Glutamatergic neuron (in vitro differentiated cells): Measurements from ENCODE around the gene KIF3C. TPM values are rescaled to one million over a fixed set of nuclear protein-coding genes. Genes with fewer than 3 reads are reported as not detected.
A peak's percentile ranks its signal among the peaks of the same experiment; 100 is the strongest.

Source experiments
- DNase-seq: peaks from one replicate; pipeline ENCODE4 v3.0.0; 2022
- H3K27ac Mint-ChIP-seq: one replicate; pipeline ENCODE4 v1.8.0; 2020; ENCODE audit warnings: mild to moderate bottlenecking, mixed read lengths, inconsistent platforms; ENCODE audit not compliant: unreplicated experiment
- H3K27me3 Mint-ChIP-seq: one replicate; pipeline ENCODE4 v1.8.0; 2020; ENCODE audit warnings: mild to moderate bottlenecking, moderate library complexity, mixed read lengths, inconsistent platforms; ENCODE audit not compliant: unreplicated experiment
- H3K36me3 Mint-ChIP-seq: one replicate; pipeline ENCODE4 v1.8.0; 2020; ENCODE audit warnings: mild to moderate bottlenecking, mixed read lengths, inconsistent platforms; ENCODE audit not compliant: unreplicated experiment
- H3K4me1 Mint-ChIP-seq: one replicate; pipeline ENCODE4 v1.8.0; 2020; ENCODE audit warnings: mild to moderate bottlenecking, low read depth, mixed read lengths, inconsistent platforms; ENCODE audit not compliant: unreplicated experiment
- H3K4me3 Mint-ChIP-seq: one replicate; pipeline ENCODE4 v1.8.0; 2020; ENCODE audit warnings: mild to moderate bottlenecking, mixed read lengths, inconsistent platforms; ENCODE audit not compliant: unreplicated experiment
- H3K9me3 Mint-ChIP-seq: one replicate; pipeline ENCODE4 v1.8.0; 2020; ENCODE audit warnings: mild to moderate bottlenecking, moderate library complexity, mixed read lengths, inconsistent platforms; ENCODE audit not compliant: unreplicated experiment
- total RNA-seq: library from RNA; stranded (reverse); fragmentation: NEBNext Ultra II Directional; extraction: Animal tissue kit (Norgen Biotek cat#: 25700); gene quantifications from one replicate; pipeline ENCODE4 v1.2.1, GENCODE V29; 2021; ENCODE audit not compliant: unreplicated experiment
- TF ChIP-seq, protein P1 (sequence below): fragments of 200-600 bp; sonication (generic); IDR thresholded peaks from one replicate; pipeline ENCODE4 v1.5.0; 2021; ENCODE audit not compliant: partially characterized antibody, unreplicated experiment

KIF3C gene
- total RNA-seq, 1 donor from 2014 or later: 210 TPM

DNA sequence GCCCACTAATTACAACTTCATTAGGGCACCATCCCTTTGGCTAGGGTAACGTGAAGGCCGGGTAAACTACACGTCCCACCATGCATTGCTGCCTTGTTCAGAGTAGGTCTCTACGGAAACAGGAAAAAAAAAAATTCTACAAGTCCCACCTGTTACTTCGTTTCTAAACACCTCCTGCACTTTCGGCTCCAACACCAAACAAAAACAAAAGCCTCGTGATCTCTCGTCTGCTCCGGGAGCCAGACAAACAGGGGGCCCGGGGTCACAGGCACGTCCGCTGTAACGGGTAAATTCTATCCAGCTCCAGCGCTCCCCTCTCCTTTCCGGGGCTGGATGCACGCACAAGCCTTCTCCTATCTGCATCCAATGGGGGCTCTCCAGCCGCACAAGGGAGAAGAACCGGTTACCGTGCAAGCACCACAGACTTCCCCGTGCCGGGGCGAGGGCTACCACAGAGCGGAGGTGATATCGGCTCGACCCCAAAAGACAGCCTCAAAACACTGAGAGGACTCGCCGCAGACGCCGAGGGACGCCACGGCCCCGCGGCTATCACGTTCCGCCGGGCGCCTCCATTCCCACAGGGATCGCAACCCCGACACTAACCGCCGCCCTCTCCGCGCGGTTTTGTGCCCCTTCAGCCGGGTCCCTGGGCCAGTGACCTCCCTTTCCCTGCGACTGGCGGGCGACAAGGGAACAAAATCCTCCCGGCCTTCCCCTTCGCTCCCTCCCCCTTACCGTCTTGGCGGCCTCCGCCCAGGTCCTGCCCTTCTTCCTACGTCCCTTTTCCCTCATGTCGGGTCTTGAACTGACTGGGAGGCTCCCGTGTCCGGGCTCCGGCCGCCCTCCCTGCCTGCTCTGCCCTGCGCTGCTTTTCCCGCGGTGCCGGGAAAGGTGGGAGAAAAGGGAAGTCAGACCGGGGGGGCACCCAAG lies 104.6 kb downstream of the KIF3C start:
- Mint-ChIP-seq H3K36me3 (no peaks in the 10 kb centered on the region), H3K27me3 (peaks cover 4% of the 10 kb centered on the region), H3K9me3 (peaks cover 2% of the 10 kb centered on the region), H3K27ac (peak overlapping the region; percentile 94), H3K4me1 (peaks cover 5% of the 10 kb centered on the region), H3K4me3 (peak overlapping the region; percentile 96)
- DNase-seq: peak; percentile 59
- TF ChIP-seq, protein P1, sequence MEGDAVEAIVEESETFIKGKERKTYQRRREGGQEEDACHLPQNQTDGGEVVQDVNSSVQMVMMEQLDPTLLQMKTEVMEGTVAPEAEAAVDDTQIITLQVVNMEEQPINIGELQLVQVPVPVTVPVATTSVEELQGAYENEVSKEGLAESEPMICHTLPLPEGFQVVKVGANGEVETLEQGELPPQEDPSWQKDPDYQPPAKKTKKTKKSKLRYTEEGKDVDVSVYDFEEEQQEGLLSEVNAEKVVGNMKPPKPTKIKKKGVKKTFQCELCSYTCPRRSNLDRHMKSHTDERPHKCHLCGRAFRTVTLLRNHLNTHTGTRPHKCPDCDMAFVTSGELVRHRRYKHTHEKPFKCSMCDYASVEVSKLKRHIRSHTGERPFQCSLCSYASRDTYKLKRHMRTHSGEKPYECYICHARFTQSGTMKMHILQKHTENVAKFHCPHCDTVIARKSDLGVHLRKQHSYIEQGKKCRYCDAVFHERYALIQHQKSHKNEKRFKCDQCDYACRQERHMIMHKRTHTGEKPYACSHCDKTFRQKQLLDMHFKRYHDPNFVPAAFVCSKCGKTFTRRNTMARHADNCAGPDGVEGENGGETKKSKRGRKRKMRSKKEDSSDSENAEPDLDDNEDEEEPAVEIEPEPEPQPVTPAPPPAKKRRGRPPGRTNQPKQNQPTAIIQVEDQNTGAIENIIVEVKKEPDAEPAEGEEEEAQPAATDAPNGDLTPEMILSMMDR: no peak

Other genes starting within 250 kb of the KIF3C start
- gene ASXL2, start 104.0 kb downstream of the KIF3C start, total RNA-seq: 19.9 TPM
- gene RAB10, start 51.6 kb upstream of the KIF3C start, total RNA-seq: 168 TPM
- gene GAREM2, start 190.6 kb upstream of the KIF3C start, total RNA-seq: 49.3 TPM